PC-9 (cell line): ENCODE results near the gene GRN.

ENCODE experiments used
- EZH2 ChIP-seq: fragments of 200-600 bp; sonication (generic); IDR thresholded peaks from 2 replicates; pipeline ENCODE4 v1.8.0; 2017; ENCODE audit warnings: antibody characterized with exemption, low read depth
- TF ChIP-seq, protein P1 (sequence below): fragments of 200-600 bp; sonication (generic); conservative IDR thresholded peaks from 2 replicates; pipeline ENCODE4 v1.6.1; 2017; ENCODE audit warnings: mixed run types, antibody characterized with exemption, mild to moderate bottlenecking, moderate library complexity

DNA sequence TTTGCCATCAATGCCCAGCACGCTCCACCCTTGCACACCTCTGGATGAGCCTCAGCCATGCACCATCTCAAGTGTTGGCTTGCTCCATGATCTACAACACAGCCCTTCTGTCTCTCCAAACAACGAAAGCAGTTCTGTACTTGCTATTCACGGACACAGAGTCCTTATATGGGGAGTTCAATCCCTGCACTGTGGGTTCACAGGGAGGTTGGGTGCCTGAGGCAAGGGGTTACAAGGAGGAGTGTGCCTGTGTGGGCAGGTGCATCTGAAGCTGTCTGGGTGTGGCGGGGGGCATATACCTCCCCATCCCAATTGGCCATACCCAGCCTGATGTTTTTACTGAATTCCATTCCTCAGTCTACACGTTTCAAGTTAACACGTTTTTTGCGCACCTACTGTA is 31.1 kb upstream of the GRN start:
- TF ChIP-seq, protein P1, sequence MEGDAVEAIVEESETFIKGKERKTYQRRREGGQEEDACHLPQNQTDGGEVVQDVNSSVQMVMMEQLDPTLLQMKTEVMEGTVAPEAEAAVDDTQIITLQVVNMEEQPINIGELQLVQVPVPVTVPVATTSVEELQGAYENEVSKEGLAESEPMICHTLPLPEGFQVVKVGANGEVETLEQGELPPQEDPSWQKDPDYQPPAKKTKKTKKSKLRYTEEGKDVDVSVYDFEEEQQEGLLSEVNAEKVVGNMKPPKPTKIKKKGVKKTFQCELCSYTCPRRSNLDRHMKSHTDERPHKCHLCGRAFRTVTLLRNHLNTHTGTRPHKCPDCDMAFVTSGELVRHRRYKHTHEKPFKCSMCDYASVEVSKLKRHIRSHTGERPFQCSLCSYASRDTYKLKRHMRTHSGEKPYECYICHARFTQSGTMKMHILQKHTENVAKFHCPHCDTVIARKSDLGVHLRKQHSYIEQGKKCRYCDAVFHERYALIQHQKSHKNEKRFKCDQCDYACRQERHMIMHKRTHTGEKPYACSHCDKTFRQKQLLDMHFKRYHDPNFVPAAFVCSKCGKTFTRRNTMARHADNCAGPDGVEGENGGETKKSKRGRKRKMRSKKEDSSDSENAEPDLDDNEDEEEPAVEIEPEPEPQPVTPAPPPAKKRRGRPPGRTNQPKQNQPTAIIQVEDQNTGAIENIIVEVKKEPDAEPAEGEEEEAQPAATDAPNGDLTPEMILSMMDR: no peak
- no peak for TF ChIP-seq EZH2
